ENCODE measurements around the gene CHTOP. TPM values are rescaled to one million over a fixed set of nuclear protein-coding genes. Genes with fewer than 3 reads are reported as not detected.
"Not testable (repeated sequence)": the region's sequence is repeated elsewhere in the genome, so short reads cannot be mapped to it uniquely, and the experiment has no call there.

The CHTOP gene
- total and polyA plus RNA-seq, 9 donors = 45.0 to 102 (median 90.9) TPM

- no peak for DNase-seq
- H3K36me3 ChIP-seq (ENCODE audit: control insufficient read depth, insufficient read depth, low read length) = no peaks in the 10 kb centered on the region
- peaks cover 19% of the 10 kb centered on the region for H3K4me1 ChIP-seq (ENCODE audit: control insufficient read depth, insufficient read depth, low read length)
- H3K9me3 ChIP-seq (replicated peaks; ENCODE audit: control insufficient read depth, low read depth, low read length) = no peaks in the 10 kb centered on the region
- no peak overlapping the region for H3K4me3 ChIP-seq (ENCODE audit: low read length)
- no peaks in the 10 kb centered on the region for H3K27me3 ChIP-seq (ENCODE audit: control insufficient read depth, insufficient read depth, low read length)
- WGBS (ENCODE audit: insufficient coverage) = no CpG with 5 or more reads among the region's 3 CpGs
- H3K27ac ChIP-seq (ENCODE audit: low read length) = no peak overlapping the region
These were observed 21.5 kb downstream of the CHTOP start for GRCh38 chr1:153655333-153655732.

- Histone ChIP-seq H3K27me3 (ENCODE audit: control insufficient read depth, insufficient read depth, low read length) (no peaks in the 10 kb centered on the region), H3K27ac (ENCODE audit: low read length) (peak within 1 kb of the TSS; percentile 95), H3K4me1 (ENCODE audit: control insufficient read depth, insufficient read depth, low read length) (peaks cover 12% of the 10 kb centered on the region), H3K9me3 (replicated peaks; ENCODE audit: control insufficient read depth, low read depth, low read length) (no peaks in the 10 kb centered on the region), H3K4me3 (ENCODE audit: low read length) (peak within 1 kb of the TSS; percentile 93), H3K36me3 (ENCODE audit: control insufficient read depth, insufficient read depth, low read length) (peaks cover 27% of the 10 kb centered on the region)
- peak; percentile 98 for DNase-seq
- WGBS (ENCODE audit: insufficient coverage) = under 1% methylated on average over 52 of the region's 53 CpGs
These were observed 24.7 kb downstream of the CHTOP start, which contains the start of gene SNAPIN for GRCh38 chr1:153658400-153659174. TSS of gene SNAPIN (plus strand) at chr1:153658703. CDS start at chr1:153658744, 41 bp downstream.

- Histone ChIP-seq H3K36me3 (ENCODE audit: control insufficient read depth, insufficient read depth, low read length) (peaks cover 30% of the 10 kb centered on the region), H3K27ac (ENCODE audit: low read length) (peak overlapping the region; percentile 95)
- WGBS (ENCODE audit: insufficient coverage) = 0% methylated on average over 1 of the region's 8 CpGs
These were observed 25.3 kb downstream of the CHTOP start for GRCh38 chr1:153659175-153659534.

GRCh38 chr1:153659656-153660055 is 25.8 kb downstream of the CHTOP start:
- 100% methylated on average over 1 of the region's 9 CpGs for WGBS (ENCODE audit: insufficient coverage)
- H3K36me3 ChIP-seq (ENCODE audit: control insufficient read depth, insufficient read depth, low read length) = peaks cover 35% of the 10 kb centered on the region
- no peak overlapping the region for H3K27ac ChIP-seq (ENCODE audit: low read length)
- H3K9me3 ChIP-seq (replicated peaks; ENCODE audit: control insufficient read depth, low read depth, low read length) = no peaks in the 10 kb centered on the region
- peaks cover 12% of the 10 kb centered on the region for H3K4me1 ChIP-seq (ENCODE audit: control insufficient read depth, insufficient read depth, low read length)
- no peak for DNase-seq
- H3K4me3 ChIP-seq (ENCODE audit: low read length) = peak overlapping the region; percentile 93
- H3K27me3 ChIP-seq (ENCODE audit: control insufficient read depth, insufficient read depth, low read length) = no peaks in the 10 kb centered on the region

More at GRCh38 chr1:153659175-153659534, 25.3 kb downstream of the CHTOP start:
- peaks cover 12% of the 10 kb centered on the region for H3K4me1 ChIP-seq (ENCODE audit: control insufficient read depth, insufficient read depth, low read length)
- H3K4me3 ChIP-seq (ENCODE audit: low read length) = peak overlapping the region; percentile 93
- no peaks in the 10 kb centered on the region for H3K9me3 ChIP-seq (replicated peaks; ENCODE audit: control insufficient read depth, low read depth, low read length)
- no peaks in the 10 kb centered on the region for H3K27me3 ChIP-seq (ENCODE audit: control insufficient read depth, insufficient read depth, low read length)
- DNase-seq = no peak

GRCh38 chr1:153661111-153661708 is 27.3 kb downstream of the CHTOP start:
- WGBS (ENCODE audit: insufficient coverage) = 34% methylated on average over 6 of the region's 9 CpGs
- DNase-seq = no peak
- H3K27me3 ChIP-seq (ENCODE audit: control insufficient read depth, insufficient read depth, low read length) = no peaks in the 10 kb centered on the region
- peaks cover 50% of the 10 kb centered on the region for H3K36me3 ChIP-seq (ENCODE audit: control insufficient read depth, insufficient read depth, low read length)
- H3K9me3 ChIP-seq (replicated peaks; ENCODE audit: control insufficient read depth, low read depth, low read length) = no peaks in the 10 kb centered on the region
- H3K27ac ChIP-seq (ENCODE audit: low read length) = no peak overlapping the region
- H3K4me3 ChIP-seq (ENCODE audit: low read length) = no peak overlapping the region
- H3K4me1 ChIP-seq (ENCODE audit: control insufficient read depth, insufficient read depth, low read length) = peaks cover 12% of the 10 kb centered on the region

- H3K27ac ChIP-seq (ENCODE audit: low read length) = no peak overlapping the region
- H3K4me1 ChIP-seq (ENCODE audit: control insufficient read depth, insufficient read depth, low read length) = peaks cover 12% of the 10 kb centered on the region
- no CpG with 5 or more reads among the region's 2 CpGs for WGBS (ENCODE audit: insufficient coverage)
- H3K27me3 ChIP-seq (ENCODE audit: control insufficient read depth, insufficient read depth, low read length) = no peaks in the 10 kb centered on the region
- DNase-seq = no peak
- peaks cover 60% of the 10 kb centered on the region for H3K36me3 ChIP-seq (ENCODE audit: control insufficient read depth, insufficient read depth, low read length)
- H3K4me3 ChIP-seq (ENCODE audit: low read length) = no peak overlapping the region
- H3K9me3 ChIP-seq (replicated peaks; ENCODE audit: control insufficient read depth, low read depth, low read length) = no peaks in the 10 kb centered on the region
These were observed 28.4 kb downstream of the CHTOP start for GRCh38 chr1:153662269-153662668.

- no peak for DNase-seq
- H3K27ac ChIP-seq (ENCODE audit: low read length) = no peak overlapping the region
- no peaks in the 10 kb centered on the region for H3K9me3 ChIP-seq (replicated peaks; ENCODE audit: control insufficient read depth, low read depth, low read length)
- H3K4me1 ChIP-seq (ENCODE audit: control insufficient read depth, insufficient read depth, low read length) = peaks cover 10% of the 10 kb centered on the region
- H3K4me3 ChIP-seq (ENCODE audit: low read length) = no peak overlapping the region
- no peaks in the 10 kb centered on the region for H3K27me3 ChIP-seq (ENCODE audit: control insufficient read depth, insufficient read depth, low read length)
- 95% methylated on average over 4 of the region's 5 CpGs for WGBS (ENCODE audit: insufficient coverage)
- peaks cover 67% of the 10 kb centered on the region for H3K36me3 ChIP-seq (ENCODE audit: control insufficient read depth, insufficient read depth, low read length)
These were observed 29.3 kb downstream of the CHTOP start for GRCh38 chr1:153663211-153663610.

GRCh38 chr1:153667439-153667838 is 33.6 kb downstream of the CHTOP start:
- 100% methylated on average over 1 of the region's 4 CpGs for WGBS (ENCODE audit: insufficient coverage)
- peaks cover 11% of the 10 kb centered on the region for H3K4me1 ChIP-seq (ENCODE audit: control insufficient read depth, insufficient read depth, low read length)
- DNase-seq = no peak
- no peak overlapping the region for H3K27ac ChIP-seq (ENCODE audit: low read length)
- no peaks in the 10 kb centered on the region for H3K9me3 ChIP-seq (replicated peaks; ENCODE audit: control insufficient read depth, low read depth, low read length)
- no peaks in the 10 kb centered on the region for H3K27me3 ChIP-seq (ENCODE audit: control insufficient read depth, insufficient read depth, low read length)
- no peak overlapping the region for H3K4me3 ChIP-seq (ENCODE audit: low read length)
- H3K36me3 ChIP-seq (ENCODE audit: control insufficient read depth, insufficient read depth, low read length) = peaks cover 67% of the 10 kb centered on the region

GRCh38 chr1:153668672-153669071 is 34.8 kb downstream of the CHTOP start:
- H3K27ac ChIP-seq (ENCODE audit: low read length); H3K27me3 ChIP-seq (ENCODE audit: control insufficient read depth, insufficient read depth, low read length); DNase-seq; H3K9me3 ChIP-seq (replicated peaks; ENCODE audit: control insufficient read depth, low read depth, low read length); H3K4me3 ChIP-seq (ENCODE audit: low read length): not testable (repeated sequence)
- Histone ChIP-seq H3K4me1 (ENCODE audit: control insufficient read depth, insufficient read depth, low read length) (peaks cover 11% of the 10 kb centered on the region), H3K36me3 (ENCODE audit: control insufficient read depth, insufficient read depth, low read length) (peaks cover 56% of the 10 kb centered on the region)
- 100% methylated on average over 4 of the region's 8 CpGs for WGBS (ENCODE audit: insufficient coverage)

- H3K36me3 ChIP-seq (ENCODE audit: control insufficient read depth, insufficient read depth, low read length) = peaks cover 48% of the 10 kb centered on the region
- DNase-seq = no peak
- peak overlapping the region; percentile 93 for H3K4me3 ChIP-seq (ENCODE audit: low read length)
- 90% methylated on average over 4 of the region's 6 CpGs for WGBS (ENCODE audit: insufficient coverage)
- no peaks in the 10 kb centered on the region for H3K27me3 ChIP-seq (ENCODE audit: control insufficient read depth, insufficient read depth, low read length)
- H3K4me1 ChIP-seq (ENCODE audit: control insufficient read depth, insufficient read depth, low read length) = peaks cover 11% of the 10 kb centered on the region
- H3K27ac ChIP-seq (ENCODE audit: low read length) = no peak overlapping the region
- no peaks in the 10 kb centered on the region for H3K9me3 ChIP-seq (replicated peaks; ENCODE audit: control insufficient read depth, low read depth, low read length)
These were observed 35.7 kb downstream of the CHTOP start for GRCh38 chr1:153669606-153670005.

Data from muscle of leg (tissue), 11 donors.